ENCODE data around the gene GHRL. TPM values are rescaled to one million over a fixed set of nuclear protein-coding genes. Genes with fewer than 3 reads are reported as not detected.

The GHRL gene
- total RNA-seq, 2 experiments from 2014 or later = 0.22 TPM; not detected in 1

- Mint-ChIP-seq H3K36me3 (ENCODE audit: low read depth) (peaks cover 43% of the 10 kb centered on the region), H3K27me3 (no peaks in the 10 kb centered on the region), H3K27ac (peak overlapping the region; percentile 43), H3K4me1 (ENCODE audit: low read depth) (peaks cover 54% of the 10 kb centered on the region), H3K4me3 (no peak overlapping the region), H3K9me3 (no peaks in the 10 kb centered on the region)
- POLR2A ChIA-PET = no interaction called here
- intact Hi-C loops (cut with micrococcal nuclease) = no loop called here
- CTCF ChIA-PET = interaction anchor here (1.2 kb wide), 1 partner anchor 18 kb away, joined by 4 read pairs; no protein-coding TSS in a partner anchor
- TF ChIP-seq CTCF (IDR thresholded peaks at IDR 0.05) = no peak
- DNase-seq (no peak), ATAC-seq (no peak)
These were observed 10.8 kb downstream of the GHRL start for GRCh38 chr3:10281951-10282350.

GRCh38 chr3:10280571-10280970, 12.2 kb downstream of the GHRL start:
- peak overlapping the region; percentile 34 for H3K27ac Mint-ChIP-seq
- no peaks in the 10 kb centered on the region for H3K9me3 Mint-ChIP-seq
- H3K27me3 Mint-ChIP-seq = no peaks in the 10 kb centered on the region
- no peak for TF ChIP-seq CTCF (IDR thresholded peaks at IDR 0.05)
- intact Hi-C loops (cut with micrococcal nuclease) = no loop called here
- ChIA-PET POLR2A (interaction anchor here (0.9 to 1.2 kb wide), 3 partner anchors 16 to 40 kb away, joined by 3 read pairs; partner anchors contain the start of gene SEC13), CTCF (interaction anchor here (1.0 kb wide), 1 partner anchor 16 kb away, joined by 3 read pairs; no protein-coding TSS in a partner anchor)
- ATAC-seq (no peak), DNase-seq (no peak)
- no peak overlapping the region for H3K4me3 Mint-ChIP-seq
- peaks cover 53% of the 10 kb centered on the region for H3K4me1 Mint-ChIP-seq (ENCODE audit: low read depth)
- H3K36me3 Mint-ChIP-seq (ENCODE audit: low read depth) = peaks cover 41% of the 10 kb centered on the region

GRCh38 chr3:10280177-10280529, 12.6 kb downstream of the GHRL start:
- no peaks in the 10 kb centered on the region for H3K9me3 Mint-ChIP-seq
- TF ChIP-seq CTCF (IDR thresholded peaks at IDR 0.05) = no peak
- DNase-seq = peak; percentile 21
- peaks cover 38% of the 10 kb centered on the region for H3K36me3 Mint-ChIP-seq (ENCODE audit: low read depth)
- ChIA-PET POLR2A (interaction anchor here (0.9 to 1.2 kb wide), 3 partner anchors 16 to 41 kb away, joined by 3 read pairs; partner anchors contain the start of gene SEC13), CTCF (interaction anchor here (1.0 kb wide), 1 partner anchor 16 kb away, joined by 3 read pairs; no protein-coding TSS in a partner anchor)
- peaks cover 51% of the 10 kb centered on the region for H3K4me1 Mint-ChIP-seq (ENCODE audit: low read depth)
- intact Hi-C loops (cut with micrococcal nuclease) = no loop called here
- no peaks in the 10 kb centered on the region for H3K27me3 Mint-ChIP-seq
- H3K4me3 Mint-ChIP-seq = no peak overlapping the region
- ATAC-seq = no peak
- no peak overlapping the region for H3K27ac Mint-ChIP-seq

- intact Hi-C loops (cut with micrococcal nuclease) = no loop called here
- no peak for TF ChIP-seq CTCF (IDR thresholded peaks at IDR 0.05)
- peaks cover 36% of the 10 kb centered on the region for H3K36me3 Mint-ChIP-seq (ENCODE audit: low read depth)
- no peak overlapping the region for H3K4me3 Mint-ChIP-seq
- H3K27me3 Mint-ChIP-seq = no peaks in the 10 kb centered on the region
- no peaks in the 10 kb centered on the region for H3K9me3 Mint-ChIP-seq
- ATAC-seq (no peak), DNase-seq (no peak)
- H3K4me1 Mint-ChIP-seq (ENCODE audit: low read depth) = peaks cover 47% of the 10 kb centered on the region
- POLR2A ChIA-PET = interaction anchor here (0.9 to 1.2 kb wide), 3 partner anchors 16 to 41 kb away, joined by 3 read pairs; partner anchors contain the start of gene SEC13
- no peak overlapping the region for H3K27ac Mint-ChIP-seq
- CTCF ChIA-PET = interaction anchor here (1.0 kb wide), 1 partner anchor 15 kb away, joined by 3 read pairs; no protein-coding TSS in a partner anchor
These were observed 13.2 kb downstream of the GHRL start for GRCh38 chr3:10279384-10280176.

GRCh38 chr3:10278501-10278900, 14.2 kb downstream of the GHRL start:
- no peaks in the 10 kb centered on the region for H3K9me3 Mint-ChIP-seq

More at GRCh38 chr3:10278501-10278900, 14.2 kb downstream of the GHRL start:
- peaks cover 45% of the 10 kb centered on the region for H3K4me1 Mint-ChIP-seq (ENCODE audit: low read depth)
- ChIA-PET CTCF (no interaction called here), POLR2A (no interaction called here)
- H3K27ac Mint-ChIP-seq = no peak overlapping the region
- intact Hi-C loops (cut with micrococcal nuclease) = no loop called here
- DNase-seq = no peak
- H3K36me3 Mint-ChIP-seq (ENCODE audit: low read depth) = peaks cover 35% of the 10 kb centered on the region
- H3K4me3 Mint-ChIP-seq = no peak overlapping the region
- H3K27me3 Mint-ChIP-seq = no peaks in the 10 kb centered on the region
- TF ChIP-seq CTCF (IDR thresholded peaks at IDR 0.05) = no peak
- ATAC-seq = no peak
